Measurements from ENCODE around the gene CADPS2. TPM values are rescaled to one million over a fixed set of nuclear protein-coding genes. Genes with fewer than 3 reads are reported as not detected.

CADPS2 gene
- total RNA-seq, 4 donors from 2014 or later, result 27.7 to 46.2 (median 32.6) TPM

GRCh38 chr7:122756860-122757259 lies 129.4 kb downstream of the CADPS2 start:
- no peak for DNase-seq
- H3K9me3 ChIP-seq, result no peaks in the 10 kb centered on the region
- TF ChIP-seq CTCF (IDR thresholded peaks at IDR 0.05) (no peak), POLR2A (IDR thresholded peaks at IDR 0.05) (no peak)
- H3K4me1 ChIP-seq, result no peaks in the 10 kb centered on the region
- H3K27ac ChIP-seq, result no peak overlapping the region
- H3K27me3 ChIP-seq, result no peaks in the 10 kb centered on the region
- no peaks in the 10 kb centered on the region for H3K36me3 ChIP-seq
- intact Hi-C loops (cut with DNase I), result no loop called here
- no peak overlapping the region for H3K4me3 ChIP-seq (replicated peaks in 1 of 3)
- WGBS, 2 donors, result 64 to 88% methylated on average over 1 of the region's 1 CpG

GRCh38 chr7:122755696-122756095 lies 130.6 kb downstream of the CADPS2 start:
- DNase-seq, result no peak
- H3K27ac ChIP-seq, result no peak overlapping the region
- no peaks in the 10 kb centered on the region for H3K4me1 ChIP-seq
- no peaks in the 10 kb centered on the region for H3K36me3 ChIP-seq
- no peak for TF ChIP-seq CTCF (IDR thresholded peaks at IDR 0.05)
- TF ChIP-seq POLR2A (IDR thresholded peaks at IDR 0.05), result no peak
- H3K4me3 ChIP-seq (replicated peaks in 1 of 3), result no peak overlapping the region
- WGBS, 2 donors, result 86 to 87% methylated on average over 2 of the region's 2 CpGs
- no peaks in the 10 kb centered on the region for H3K27me3 ChIP-seq
- intact Hi-C loops (cut with DNase I), result no loop called here
- no peaks in the 10 kb centered on the region for H3K9me3 ChIP-seq

GRCh38 chr7:122752583-122752982 lies 133.7 kb downstream of the CADPS2 start:
- H3K36me3 ChIP-seq, result no peaks in the 10 kb centered on the region
- H3K4me3 ChIP-seq (replicated peaks in 1 of 3), result no peak overlapping the region
- intact Hi-C loops (cut with DNase I), result no loop called here

GRCh38 chr7:122750389-122750788 lies 135.9 kb downstream of the CADPS2 start:
- Histone ChIP-seq H3K4me3 (replicated peaks in 1 of 3) (no peak overlapping the region), H3K4me1 (no peaks in the 10 kb centered on the region), H3K36me3 (no peaks in the 10 kb centered on the region), H3K27me3 (no peaks in the 10 kb centered on the region), H3K27ac (no peak overlapping the region), H3K9me3 (no peaks in the 10 kb centered on the region)
- WGBS, 2 donors, result 87 to 97% methylated on average over 2 of the region's 2 CpGs
- intact Hi-C loops (cut with DNase I), result no loop called here
- DNase-seq, result no peak
- TF ChIP-seq CTCF (IDR thresholded peaks at IDR 0.05) (no peak), POLR2A (IDR thresholded peaks at IDR 0.05) (no peak)

More at GRCh38 chr7:122752583-122752982, 133.7 kb downstream of the CADPS2 start:
- H3K9me3 ChIP-seq, result no peaks in the 10 kb centered on the region
- no peaks in the 10 kb centered on the region for H3K27me3 ChIP-seq
- TF ChIP-seq POLR2A (IDR thresholded peaks at IDR 0.05) (no peak), CTCF (IDR thresholded peaks at IDR 0.05) (no peak)
- DNase-seq, result no peak
- no peak overlapping the region for H3K27ac ChIP-seq
- WGBS, 2 donors, result 81 to 85% methylated on average over 3 of the region's 3 CpGs
- no peaks in the 10 kb centered on the region for H3K4me1 ChIP-seq

GRCh38 chr7:122748195-122748594 lies 138.1 kb downstream of the CADPS2 start:
- Histone ChIP-seq H3K27ac (no peak overlapping the region), H3K27me3 (no peaks in the 10 kb centered on the region), H3K9me3 (no peaks in the 10 kb centered on the region), H3K4me1 (no peaks in the 10 kb centered on the region), H3K36me3 (no peaks in the 10 kb centered on the region), H3K4me3 (replicated peaks in 1 of 3) (no peak overlapping the region)
- no peak for TF ChIP-seq CTCF (IDR thresholded peaks at IDR 0.05)
- no peak for TF ChIP-seq POLR2A (IDR thresholded peaks at IDR 0.05)
- no peak for DNase-seq
- intact Hi-C loops (cut with DNase I), result no loop called here
- 94 to 96% methylated on average over 2 of the region's 2 CpGs for WGBS, 2 donors
